OCI-LY7 (cell line): ENCODE measurements around the gene LAMA3.

Experiments used
- CTCF ChIP-seq: fragments of 200-600 bp; sonication (generic); conservative IDR thresholded peaks from 2 replicates; pipeline ENCODE4 v1.5.1; 2014; ENCODE audit warnings: mild to moderate bottlenecking, antibody characterized with exemption, low read length, moderate library complexity, mixed read lengths
- EZH2phosphoT487 ChIP-seq: fragments of 200-600 bp; sonication (generic); IDR thresholded peaks from 2 replicates; pipeline ENCODE4 v1.6.1; 2018; ENCODE audit warnings: low read depth, borderline replicate concordance, mild to moderate bottlenecking, mixed run types, antibody characterized with exemption, low read length, moderate library complexity, mixed read lengths

- TF ChIP-seq CTCF (no peak), EZH2phosphoT487 (no peak)
Measured at GRCh38 chr18:23752796-23753195, 63.5 kb downstream of the LAMA3 start.
